ENCODE results near the gene PRRG2. TPM values are rescaled to one million over a fixed set of nuclear protein-coding genes. Genes with fewer than 3 reads are reported as not detected.

Gene PRRG2
- total RNA-seq, 1 experiment from 2014 or later: not detected

- no peaks in the 10 kb centered on the region for H3K9me3 ChIP-seq (replicated peaks)
- no peak overlapping the region for H3K27ac ChIP-seq
- H3K36me3 ChIP-seq: peaks cover 32% of the 10 kb centered on the region
- no peak overlapping the region for H3K4me3 ChIP-seq
- DNase-seq (ENCODE audit: low read depth in 1 of 2, low spot score in 2 of 2): no peak
- peaks cover 9% of the 10 kb centered on the region for H3K4me1 ChIP-seq (replicated peaks)
- H3K27me3 ChIP-seq (replicated peaks): no peaks in the 10 kb centered on the region
Observed at GRCh38 chr19:49565261-49565660, 15.9 kb upstream of the PRRG2 start.

GRCh38 chr19:49566302-49566701 is 14.8 kb upstream of the PRRG2 start:
- Histone ChIP-seq H3K27ac (no peak overlapping the region), H3K36me3 (peaks cover 24% of the 10 kb centered on the region), H3K9me3 (replicated peaks) (no peaks in the 10 kb centered on the region), H3K4me3 (no peak overlapping the region), H3K4me1 (replicated peaks) (peaks cover 9% of the 10 kb centered on the region), H3K27me3 (replicated peaks) (no peaks in the 10 kb centered on the region)
- DNase-seq (ENCODE audit: low read depth in 1 of 2, low spot score in 2 of 2): no peak

- H3K4me3 ChIP-seq: no peak overlapping the region
- 0 out of 2 replicates have a peak overlapping the region, but pooled peaks have one; percentile 13 for H3K27ac ChIP-seq
- DNase-seq (ENCODE audit: low read depth in 1 of 2, low spot score in 2 of 2): peak in 1 of 2 experiments; percentile 25
- H3K36me3 ChIP-seq: peaks cover 21% of the 10 kb centered on the region
- H3K9me3 ChIP-seq (replicated peaks): no peaks in the 10 kb centered on the region
- H3K4me1 ChIP-seq (replicated peaks): peaks cover 9% of the 10 kb centered on the region
- H3K27me3 ChIP-seq (replicated peaks): no peaks in the 10 kb centered on the region
Observed at GRCh38 chr19:49567861-49568441, 13.2 kb upstream of the PRRG2 start.

- DNase-seq (ENCODE audit: low read depth in 1 of 2, low spot score in 2 of 2): peak; percentile 66 to 67
- H3K36me3 ChIP-seq: peaks cover 32% of the 10 kb centered on the region
- H3K9me3 ChIP-seq (replicated peaks): no peaks in the 10 kb centered on the region
- no peak overlapping the region for H3K27ac ChIP-seq
- no peaks in the 10 kb centered on the region for H3K27me3 ChIP-seq (replicated peaks)
- no peak overlapping the region for H3K4me3 ChIP-seq
- H3K4me1 ChIP-seq (replicated peaks): peaks cover 9% of the 10 kb centered on the region
Observed at GRCh38 chr19:49570138-49570856, 10.8 kb upstream of the PRRG2 start.

- Histone ChIP-seq H3K4me3 (no peak overlapping the region), H3K4me1 (replicated peaks) (peaks cover 9% of the 10 kb centered on the region), H3K36me3 (peaks cover 40% of the 10 kb centered on the region), H3K27ac (no peak overlapping the region), H3K27me3 (replicated peaks) (no peaks in the 10 kb centered on the region), H3K9me3 (replicated peaks) (no peaks in the 10 kb centered on the region)
- no peak for DNase-seq (ENCODE audit: low read depth in 1 of 2, low spot score in 2 of 2)
Observed at GRCh38 chr19:49570997-49571676, 10.0 kb upstream of the PRRG2 start.

GRCh38 chr19:49573009-49573408 is 8.1 kb upstream of the PRRG2 start:
- Histone ChIP-seq H3K9me3 (replicated peaks) (no peaks in the 10 kb centered on the region), H3K36me3 (peaks cover 38% of the 10 kb centered on the region), H3K4me3 (no peak overlapping the region), H3K27me3 (replicated peaks) (no peaks in the 10 kb centered on the region), H3K4me1 (replicated peaks) (peaks cover 5% of the 10 kb centered on the region), H3K27ac (no peak overlapping the region)
- no peak for DNase-seq (ENCODE audit: low read depth in 1 of 2, low spot score in 2 of 2)

GRCh38 chr19:49573425-49573824 is 7.7 kb upstream of the PRRG2 start:
- H3K27ac ChIP-seq: no peak overlapping the region
- peaks cover 35% of the 10 kb centered on the region for H3K36me3 ChIP-seq
- no peak for DNase-seq (ENCODE audit: low read depth in 1 of 2, low spot score in 2 of 2)
- no peaks in the 10 kb centered on the region for H3K27me3 ChIP-seq (replicated peaks)
- H3K9me3 ChIP-seq (replicated peaks): no peaks in the 10 kb centered on the region
- no peak overlapping the region for H3K4me3 ChIP-seq
- H3K4me1 ChIP-seq (replicated peaks): peaks cover under 1% of the 10 kb centered on the region

- no peak for DNase-seq (ENCODE audit: low read depth in 1 of 2, low spot score in 2 of 2)
- Histone ChIP-seq H3K4me3 (no peak overlapping the region), H3K27ac (no peak overlapping the region), H3K9me3 (replicated peaks) (no peaks in the 10 kb centered on the region), H3K4me1 (replicated peaks) (peaks cover 4% of the 10 kb centered on the region; the same call in 1 of the 2 replicates), H3K36me3 (peaks cover 39% of the 10 kb centered on the region), H3K27me3 (replicated peaks) (no peaks in the 10 kb centered on the region)
Observed at GRCh38 chr19:49574206-49574755, 6.8 kb upstream of the PRRG2 start.

DNA sequence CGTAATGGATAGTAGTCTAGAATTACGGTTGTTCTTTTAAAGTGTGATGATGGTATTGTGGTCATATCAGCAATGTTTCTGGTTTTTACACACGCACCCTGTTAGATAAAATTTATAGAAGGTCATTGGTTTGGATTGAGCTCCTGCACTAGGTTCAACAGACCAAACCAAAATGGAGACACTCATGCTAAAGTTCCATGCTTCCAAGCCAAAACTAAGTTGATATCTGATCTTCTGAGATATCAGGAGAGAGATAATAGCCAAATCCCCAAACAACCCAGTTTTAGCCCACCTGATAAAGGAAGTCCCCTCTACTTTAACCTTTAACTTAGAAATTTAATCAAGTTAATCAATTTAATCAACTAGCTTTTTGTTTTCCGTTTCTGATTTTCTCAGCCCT is 1.9 kb upstream of the PRRG2 start:
- Histone ChIP-seq H3K27ac (no peak overlapping the region), H3K36me3 (peaks cover 30% of the 10 kb centered on the region), H3K4me3 (no peak overlapping the region), H3K27me3 (replicated peaks) (no peaks in the 10 kb centered on the region), H3K9me3 (replicated peaks) (no peaks in the 10 kb centered on the region), H3K4me1 (replicated peaks) (peaks cover 12% of the 10 kb centered on the region; the same call in 1 of the 2 replicates)
- DNase-seq (ENCODE audit: low read depth in 1 of 2, low spot score in 2 of 2): no peak

GRCh38 chr19:49579947-49580263 is 1.2 kb upstream of the PRRG2 start:
- Histone ChIP-seq H3K9me3 (replicated peaks) (no peaks in the 10 kb centered on the region), H3K4me3 (peak overlapping the region; percentile 53), H3K27me3 (replicated peaks) (no peaks in the 10 kb centered on the region), H3K36me3 (peaks cover 23% of the 10 kb centered on the region), H3K4me1 (replicated peaks) (peaks cover 12% of the 10 kb centered on the region; the same call in 1 of the 2 replicates), H3K27ac (peak overlapping the region; percentile 41)
- DNase-seq (ENCODE audit: low read depth in 1 of 2, low spot score in 2 of 2): no peak

DNA sequence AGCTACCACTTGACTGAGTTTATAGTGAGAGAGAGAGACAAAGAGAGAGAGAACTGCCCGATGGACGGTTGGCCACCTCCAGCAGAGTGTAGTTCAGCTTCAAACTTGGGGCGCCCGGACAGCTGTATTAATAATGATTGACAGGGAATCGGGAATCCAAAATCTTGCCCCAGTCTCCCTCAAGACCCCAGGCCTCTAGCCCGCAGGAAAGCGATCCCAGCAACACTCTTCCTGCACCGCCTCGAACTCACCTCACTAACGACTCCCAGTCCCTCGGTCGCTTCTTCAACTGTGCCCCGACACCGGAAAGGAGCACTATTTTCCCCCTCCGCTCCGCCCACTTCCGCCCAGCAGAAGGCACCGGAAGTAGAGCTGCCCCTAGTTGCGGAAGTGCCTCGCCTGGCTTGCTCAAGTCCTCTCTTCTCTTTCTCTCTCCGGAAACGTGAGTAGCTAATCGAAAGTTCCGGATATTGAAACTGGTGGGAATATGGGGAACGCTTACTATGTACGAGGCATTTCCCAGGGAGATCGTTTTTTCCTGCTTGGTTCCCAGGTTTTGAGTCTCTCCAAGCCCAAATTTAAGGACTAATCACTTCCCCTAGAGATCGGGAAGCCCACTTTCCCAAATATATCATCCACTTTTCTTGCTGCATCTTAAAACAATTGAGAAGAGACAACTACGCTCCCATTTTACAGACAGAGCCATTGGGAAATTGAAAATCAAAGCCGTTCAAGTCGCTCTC is 681 bp upstream of the PRRG2 start, which contains the start of gene NOSIP:
NOSIP (minus strand) TSS at position 293 of the 743 bp plus-strand sequence. CDS start 19,865 bp downstream, outside the sequence.
- peak within 1 kb of the TSS; percentile 41 for H3K27ac ChIP-seq
- DNase-seq (ENCODE audit: low read depth in 1 of 2, low spot score in 2 of 2): peak; percentile 94 to 96
- H3K27me3 ChIP-seq (replicated peaks): no peaks in the 10 kb centered on the region
- H3K4me3 ChIP-seq: peak within 1 kb of the TSS; percentile 53
- peaks cover 18% of the 10 kb centered on the region for H3K36me3 ChIP-seq
- no peaks in the 10 kb centered on the region for H3K9me3 ChIP-seq (replicated peaks)
- H3K4me1 ChIP-seq (replicated peaks): peaks cover 12% of the 10 kb centered on the region; the same call in 1 of the 2 replicates

- no peak overlapping the region for H3K4me3 ChIP-seq
- H3K9me3 ChIP-seq (replicated peaks): no peaks in the 10 kb centered on the region
- 0 out of 2 replicates have a peak, but pooled peaks cover 4% of the 10 kb centered on the region for H3K36me3 ChIP-seq
- H3K4me1 ChIP-seq (replicated peaks): peaks cover 12% of the 10 kb centered on the region; the same call in 1 of the 2 replicates
- H3K27me3 ChIP-seq (replicated peaks): no peaks in the 10 kb centered on the region
- no peak overlapping the region for H3K27ac ChIP-seq
- DNase-seq (ENCODE audit: low read depth in 1 of 2, low spot score in 2 of 2): no peak
Observed at GRCh38 chr19:49583239-49583638, 2.1 kb downstream of the PRRG2 start.

- Histone ChIP-seq H3K36me3 (no peaks in the 10 kb centered on the region), H3K9me3 (replicated peaks) (no peaks in the 10 kb centered on the region; the same call in 1 of the 2 replicates), H3K4me1 (replicated peaks) (0 out of 2 replicates have a peak, but pooled peaks cover 4% of the 10 kb centered on the region), H3K27me3 (replicated peaks) (no peaks in the 10 kb centered on the region), H3K4me3 (no peak overlapping the region), H3K27ac (no peak overlapping the region)
- DNase-seq (ENCODE audit: low read depth in 1 of 2, low spot score in 2 of 2): no peak
Observed at GRCh38 chr19:49585023-49585422, 3.9 kb downstream of the PRRG2 start.

Data from SJSA1 (cell line).